HG02973 (cell line): ENCODE measurements around the gene IARS2.
"Not testable (repeated sequence)": the region's sequence is repeated elsewhere in the genome, so short reads cannot be mapped to it uniquely, and the experiment has no call there.

Source experiments
- ATAC-seq: cut with Tn5 transposase; IDR thresholded peaks from one replicate; pipeline ENCODE4 v1.9.1; 2021; ENCODE audit warnings: moderate library complexity; ENCODE audit not compliant: unreplicated experiment

IARS2 gene

GRCh38 chr1:220164116-220164515 lies 70.2 kb downstream of the IARS2 start:
- no peak for ATAC-seq

- no peak for ATAC-seq
Measured at GRCh38 chr1:220164517-220164916, 70.6 kb downstream of the IARS2 start.

GRCh38 chr1:220166853-220167252 lies 72.9 kb downstream of the IARS2 start:
- ATAC-seq = no peak

GRCh38 chr1:220169887-220170286 lies 76.0 kb downstream of the IARS2 start:
- ATAC-seq = not testable (repeated sequence)

GRCh38 chr1:220170836-220171526 lies 77.0 kb downstream of the IARS2 start:
- no peak for ATAC-seq

GRCh38 chr1:220176540-220176939 lies 82.6 kb downstream of the IARS2 start:
- ATAC-seq = no peak

- no peak for ATAC-seq
Measured at GRCh38 chr1:220182111-220182510, 88.2 kb downstream of the IARS2 start.

- no peak for ATAC-seq
Measured at GRCh38 chr1:220182656-220183055, 88.7 kb downstream of the IARS2 start.

- no peak for ATAC-seq
Measured at GRCh38 chr1:220184506-220184905, 90.6 kb downstream of the IARS2 start.

GRCh38 chr1:220186752-220187151 lies 92.8 kb downstream of the IARS2 start:
- no peak for ATAC-seq

GRCh38 chr1:220188538-220188937 lies 94.6 kb downstream of the IARS2 start:
- no peak for ATAC-seq

GRCh38 chr1:220189750-220190347 lies 95.9 kb downstream of the IARS2 start:
- no peak for ATAC-seq

- no peak for ATAC-seq
Measured at GRCh38 chr1:220195701-220196100, 101.8 kb downstream of the IARS2 start.
